RWPE2 (cell line): ENCODE measurements around the gene ATOH8.

Experiments used
- ATAC-seq: fragments of 200-7000 bp; cut with Tn5 transposase; 3 replicates; pipeline ENCODE4 v1.9.1; 2021; ENCODE audit warnings: low read depth
- DNase-seq: peaks from one replicate; pipeline ENCODE4 v3.0.0-alpha.2; 2020; ENCODE audit warnings: low spot score
- H3K27ac ChIP-seq: fragments of 450-650 bp; 2 replicates; pipeline ENCODE4 v1.5.1; 2017; ENCODE audit warnings: mild to moderate bottlenecking; ENCODE audit not compliant: poor library complexity, severe bottlenecking
- H3K27me3 ChIP-seq: fragments of 250-450 bp; sonication (Bioruptor Pico); 2 replicates; pipeline ENCODE4 v1.5.1; 2021; ENCODE audit warnings: mild to moderate bottlenecking, moderate library complexity; ENCODE audit not compliant: insufficient read depth, poor library complexity, severe bottlenecking
- H3K36me3 ChIP-seq: fragments of 250-450 bp; sonication (Bioruptor Pico); 2 replicates; pipeline ENCODE4 v1.5.1; 2020; ENCODE audit warnings: low read depth, mild to moderate bottlenecking, moderate library complexity
- H3K4me1 ChIP-seq: fragments of 250-450 bp; sonication (Bioruptor Pico); 2 replicates; pipeline ENCODE4 v1.5.1; 2021; ENCODE audit warnings: mild to moderate bottlenecking, moderate library complexity; ENCODE audit not compliant: insufficient read depth, poor library complexity, severe bottlenecking
- H3K4me3 ChIP-seq: fragments of 250-450 bp; sonication (Bioruptor Pico); 2 replicates; pipeline ENCODE4 v1.5.1; 2021; ENCODE audit warnings: mild to moderate bottlenecking, moderate library complexity; ENCODE audit not compliant: severe bottlenecking
- H3K9me3 ChIP-seq: fragments of 250-450 bp; sonication (Bioruptor Pico); 2 replicates; pipeline ENCODE4 v1.5.1; 2021; ENCODE audit warnings: mild to moderate bottlenecking, moderate library complexity; ENCODE audit not compliant: severe bottlenecking
- TF ChIP-seq, protein P1 (sequence below): fragments of 450-650 bp; IDR thresholded peaks from one replicate; pipeline ENCODE4 v1.5.1; 2017; ENCODE audit warnings: mild to moderate bottlenecking, moderate library complexity; ENCODE audit not compliant: poor library complexity, severe bottlenecking

The ATOH8 gene

DNA sequence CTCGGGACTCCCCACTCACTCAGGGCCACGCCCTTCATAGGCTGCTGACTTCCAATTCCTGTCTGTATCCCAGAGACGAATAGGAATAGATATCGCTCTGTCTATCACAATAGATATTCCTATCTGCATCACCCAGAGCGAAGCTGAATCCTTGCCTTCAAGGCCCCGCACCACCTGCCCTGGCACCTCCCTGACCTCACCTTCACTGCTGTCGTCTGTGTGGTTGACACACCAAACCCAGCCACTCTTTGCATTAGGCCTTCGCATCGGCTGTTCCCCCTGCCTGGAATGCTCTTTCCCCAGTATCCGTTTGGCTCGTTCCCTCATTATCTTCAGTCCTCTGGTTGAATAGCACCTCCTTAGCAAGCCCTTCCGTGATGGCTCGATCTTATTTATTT is 43.5 kb downstream of the ATOH8 start:
- no peak for DNase-seq
- H3K27ac ChIP-seq, result no peak overlapping the region
- no peak for ATAC-seq
- TF ChIP-seq, protein P1, sequence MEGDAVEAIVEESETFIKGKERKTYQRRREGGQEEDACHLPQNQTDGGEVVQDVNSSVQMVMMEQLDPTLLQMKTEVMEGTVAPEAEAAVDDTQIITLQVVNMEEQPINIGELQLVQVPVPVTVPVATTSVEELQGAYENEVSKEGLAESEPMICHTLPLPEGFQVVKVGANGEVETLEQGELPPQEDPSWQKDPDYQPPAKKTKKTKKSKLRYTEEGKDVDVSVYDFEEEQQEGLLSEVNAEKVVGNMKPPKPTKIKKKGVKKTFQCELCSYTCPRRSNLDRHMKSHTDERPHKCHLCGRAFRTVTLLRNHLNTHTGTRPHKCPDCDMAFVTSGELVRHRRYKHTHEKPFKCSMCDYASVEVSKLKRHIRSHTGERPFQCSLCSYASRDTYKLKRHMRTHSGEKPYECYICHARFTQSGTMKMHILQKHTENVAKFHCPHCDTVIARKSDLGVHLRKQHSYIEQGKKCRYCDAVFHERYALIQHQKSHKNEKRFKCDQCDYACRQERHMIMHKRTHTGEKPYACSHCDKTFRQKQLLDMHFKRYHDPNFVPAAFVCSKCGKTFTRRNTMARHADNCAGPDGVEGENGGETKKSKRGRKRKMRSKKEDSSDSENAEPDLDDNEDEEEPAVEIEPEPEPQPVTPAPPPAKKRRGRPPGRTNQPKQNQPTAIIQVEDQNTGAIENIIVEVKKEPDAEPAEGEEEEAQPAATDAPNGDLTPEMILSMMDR, result no peak
- no peak overlapping the region for H3K4me3 ChIP-seq
- peaks cover 11% of the 10 kb centered on the region for H3K4me1 ChIP-seq
- no peaks in the 10 kb centered on the region for H3K27me3 ChIP-seq
- no peaks in the 10 kb centered on the region for H3K9me3 ChIP-seq
- no peaks in the 10 kb centered on the region for H3K36me3 ChIP-seq

DNA sequence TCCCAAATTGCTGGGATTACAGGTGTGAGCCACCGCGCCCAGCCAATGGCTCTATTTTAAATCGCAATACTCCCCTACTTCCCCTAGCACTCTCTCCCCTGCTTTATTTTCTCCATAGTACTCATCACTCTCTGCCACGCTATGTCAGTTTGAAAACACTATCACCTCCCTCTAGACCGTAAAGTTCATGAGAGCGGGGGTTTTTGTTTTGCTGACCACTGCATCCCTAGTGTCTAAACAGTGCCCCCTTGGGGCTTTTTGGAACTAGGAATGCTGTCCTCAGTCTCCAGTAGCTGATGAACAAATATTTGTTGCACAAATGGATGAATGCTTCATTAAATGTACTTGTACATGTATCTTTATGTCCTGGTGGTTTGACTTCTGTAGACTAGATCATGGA is 44.1 kb downstream of the ATOH8 start:
- no peaks in the 10 kb centered on the region for H3K9me3 ChIP-seq
- H3K27me3 ChIP-seq, result no peaks in the 10 kb centered on the region
- no peak for DNase-seq
- H3K27ac ChIP-seq, result no peak overlapping the region
- H3K36me3 ChIP-seq, result no peaks in the 10 kb centered on the region
- TF ChIP-seq, protein P1, result peak; percentile 28
- H3K4me3 ChIP-seq, result no peak overlapping the region
- H3K4me1 ChIP-seq, result peaks cover 5% of the 10 kb centered on the region
- ATAC-seq, result no peak

DNA sequence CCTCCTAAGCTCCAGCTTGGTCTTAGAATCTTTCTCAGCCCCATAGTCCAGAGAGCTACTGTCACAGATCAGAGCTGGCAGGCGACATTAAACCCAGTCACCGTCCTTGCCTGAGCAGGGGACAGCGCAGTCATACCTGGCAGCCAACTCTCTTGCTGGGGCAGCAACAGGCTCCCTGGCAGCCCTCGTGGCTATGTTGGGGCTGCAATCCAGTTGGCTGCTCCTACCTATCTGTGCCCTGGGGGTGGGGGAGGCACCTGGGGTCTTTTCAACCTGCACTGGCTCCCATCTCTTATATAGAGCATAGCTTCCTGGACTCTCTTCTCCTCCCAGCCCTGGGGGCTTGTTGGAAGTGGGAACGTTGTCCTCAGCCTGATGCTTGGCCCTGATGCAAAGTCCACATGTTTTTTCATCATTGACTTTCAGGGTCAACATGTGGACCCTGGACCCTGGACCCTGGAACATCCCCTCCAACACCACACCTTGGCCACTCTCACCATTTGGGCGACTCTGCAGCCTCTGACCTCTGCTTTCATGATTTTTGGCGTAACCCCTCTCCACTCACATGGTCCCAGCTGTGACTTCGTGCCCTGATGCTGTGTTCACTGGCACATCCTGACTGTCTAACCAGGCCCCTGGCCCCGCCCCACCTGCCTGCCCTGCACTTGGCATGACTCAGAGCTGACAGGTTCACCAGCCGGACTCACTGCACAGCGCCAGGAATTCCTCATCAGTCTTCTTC is 45.6 kb downstream of the ATOH8 start:
- Histone ChIP-seq H3K27me3 (no peaks in the 10 kb centered on the region), H3K4me3 (no peak overlapping the region), H3K9me3 (peaks cover 1% of the 10 kb centered on the region), H3K36me3 (no peaks in the 10 kb centered on the region), H3K4me1 (no peaks in the 10 kb centered on the region), H3K27ac (no peak overlapping the region)
- DNase-seq (peak; percentile 87), ATAC-seq (peak; percentile 99)
- TF ChIP-seq, protein P1, result no peak

DNA sequence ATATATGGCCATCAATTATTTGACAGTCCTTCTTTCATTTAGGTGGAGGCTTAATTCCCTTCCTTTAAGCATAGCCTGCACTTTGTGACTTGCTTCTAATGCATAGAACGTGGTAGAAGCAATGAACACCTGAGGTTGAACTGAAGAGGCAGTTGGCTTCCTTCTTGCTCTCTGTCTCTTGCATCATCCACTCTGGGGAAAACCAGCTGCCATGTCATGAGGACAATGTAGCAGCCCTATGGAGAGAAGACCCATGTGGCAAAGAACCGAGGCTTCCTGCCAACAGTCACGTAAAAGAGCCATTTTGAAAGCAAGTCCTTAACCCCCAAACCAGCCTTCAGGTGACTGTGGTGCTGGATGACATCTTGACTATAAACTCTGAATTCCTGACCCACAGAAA is 46.8 kb downstream of the ATOH8 start:
- peaks cover 1% of the 10 kb centered on the region for H3K9me3 ChIP-seq
- H3K36me3 ChIP-seq, result no peaks in the 10 kb centered on the region
- no peak for DNase-seq
- H3K27ac ChIP-seq, result no peak overlapping the region
- no peaks in the 10 kb centered on the region for H3K4me1 ChIP-seq
- no peak for ATAC-seq
- TF ChIP-seq, protein P1, result no peak
- H3K27me3 ChIP-seq, result no peaks in the 10 kb centered on the region
- no peak overlapping the region for H3K4me3 ChIP-seq

DNA sequence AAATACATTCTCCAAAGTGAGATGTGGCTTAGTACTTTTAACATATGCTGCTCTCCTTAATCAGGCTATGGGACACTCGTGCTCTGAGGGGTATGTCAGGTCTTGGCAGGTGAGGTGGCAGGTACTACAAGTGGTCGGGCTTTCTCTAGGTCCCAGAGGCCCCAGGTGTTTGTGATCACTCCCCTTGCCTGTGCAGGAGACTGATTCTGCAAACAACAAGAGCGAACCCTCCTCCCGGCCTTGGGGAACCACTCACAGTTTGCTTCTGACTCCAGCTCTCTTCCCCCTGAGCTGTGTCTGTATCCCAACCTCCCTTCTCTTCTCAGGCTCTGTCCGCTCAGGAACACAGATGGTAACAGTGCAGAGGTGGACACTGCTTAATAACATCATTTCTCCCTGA is 48.1 kb downstream of the ATOH8 start:
- Histone ChIP-seq H3K36me3 (no peaks in the 10 kb centered on the region), H3K27ac (no peak overlapping the region), H3K9me3 (peaks cover 1% of the 10 kb centered on the region), H3K27me3 (no peaks in the 10 kb centered on the region), H3K4me3 (no peak overlapping the region), H3K4me1 (no peaks in the 10 kb centered on the region)
- DNase-seq (no peak), ATAC-seq (no peak)
- TF ChIP-seq, protein P1, result no peak
